ENCODE measurements around the gene PCDHB16. TPM values are rescaled to one million over a fixed set of nuclear protein-coding genes. Genes with fewer than 3 reads are reported as not detected.
"Not testable (repeated sequence)": the region's sequence is repeated elsewhere in the genome, so short reads cannot be mapped to it uniquely, and the experiment has no call there.

Gene PCDHB16
- total and polyA plus RNA-seq, 12 donors = 0.62 to 3.7 (median 1.9) TPM

- 67 to 69% methylated on average over 1 of the region's 1 CpG for WGBS, 2 donors
- intact Hi-C loops (cut with DNase I) = no loop called here
- Histone ChIP-seq H3K4me3 (no peak overlapping the region), H3K9me3 (peaks cover 0 to 74% (median 0%) of the 10 kb centered on the region in 11 donors), H3K27me3 (peaks cover 0 to 73% (median 55%) of the 10 kb centered on the region in 7 donors), H3K27ac (no peak overlapping the region), H3K4me1 (no peaks in the 10 kb centered on the region), H3K36me3 (no peaks in the 10 kb centered on the region)
- no peak for DNase-seq
- no peak for ATAC-seq
- no peak for TF ChIP-seq CTCF (IDR thresholded peaks at IDR 0.05)
Observed at GRCh38 chr5:141175933-141176332, 6.3 kb upstream of the PCDHB16 start.

GRCh38 chr5:141177577-141178191 lies 4.5 kb upstream of the PCDHB16 start, which contains the start of gene PCDHB8:
Gene PCDHB8, plus strand, starts transcription at chr5:141177790. Its CDS starts 245 bp downstream, at chr5:141178035.
- 21 to 23% methylated on average over 12 to 14 of the region's 18 CpGs for WGBS, 2 donors
- peaks cover 0 to 85% (median 7%) of the 10 kb centered on the region in 11 donors for H3K9me3 ChIP-seq

GRCh38 chr5:141179371-141179770 lies 2.8 kb upstream of the PCDHB16 start:
- H3K4me3 ChIP-seq; H3K27ac ChIP-seq; DNase-seq; intact Hi-C loops (cut with DNase I); ATAC-seq; H3K4me1 ChIP-seq; H3K36me3 ChIP-seq: not testable (repeated sequence)
- WGBS, 2 donors = 35 to 37% methylated on average over 28 to 35 of the region's 39 CpGs
- Histone ChIP-seq H3K27me3 (peaks cover 0 to 71% (median 61%) of the 10 kb centered on the region in 7 donors), H3K9me3 (peaks cover 0 to 84% (median 18%) of the 10 kb centered on the region in 11 donors)

More at GRCh38 chr5:141177577-141178191, 4.5 kb upstream of the PCDHB16 start, which contains the start of gene PCDHB8:
- peaks cover 0 to 77% (median 56%) of the 10 kb centered on the region in 7 donors for H3K27me3 ChIP-seq
- H3K27ac ChIP-seq; DNase-seq; intact Hi-C loops (cut with DNase I); H3K4me1 ChIP-seq; H3K36me3 ChIP-seq: not testable (repeated sequence)
- peak within 1 kb of the TSS in 2 of 10 donors; percentile 16 to 41 for H3K4me3 ChIP-seq
- ATAC-seq = peak in 6 of 8 donors; percentile 24 to 85 (median 64)
- TF ChIP-seq CTCF (IDR thresholded peaks at IDR 0.05) = peak in 7 of 9 donors; percentile 8 to 36 (median 16)

- not testable (repeated sequence) for H3K4me1 ChIP-seq, ATAC-seq, DNase-seq, H3K27ac ChIP-seq, H3K4me3 ChIP-seq, H3K36me3 ChIP-seq
- H3K27me3 ChIP-seq = peaks cover 0 to 72% (median 61%) of the 10 kb centered on the region in 7 donors
- 22 to 31% methylated on average over 19 to 22 of the region's 32 CpGs for WGBS, 2 donors
- intact Hi-C loops (cut with DNase I) = loop anchor here in 3 of 10 donors (5.0 to 10.0 kb wide), 2 partner anchors 382 to 385 kb away; no protein-coding TSS in a partner anchor
- H3K9me3 ChIP-seq = peaks cover 0 to 84% (median 18%) of the 10 kb centered on the region in 11 donors
Observed at GRCh38 chr5:141179876-141180275, 2.3 kb upstream of the PCDHB16 start.

GRCh38 chr5:141180313-141180712 lies 1.9 kb upstream of the PCDHB16 start:
- intact Hi-C loops (cut with DNase I) = loop anchor here in 3 of 10 donors (5.0 to 10.0 kb wide), 2 partner anchors 382 to 384 kb away; no protein-coding TSS in a partner anchor
- 41 to 45% methylated on average over 1 of the region's 1 CpG for WGBS, 2 donors
- ATAC-seq = no peak

GRCh38 chr5:141184117-141184855 lies 2.1 kb downstream of the PCDHB16 start:
- not testable (repeated sequence) for ATAC-seq, H3K4me3 ChIP-seq, DNase-seq, H3K27ac ChIP-seq, H3K4me1 ChIP-seq
- H3K36me3 ChIP-seq = peaks cover 0 to 16% (median 0%) of the 10 kb centered on the region in 9 donors
- peaks cover 0 to 92% (median 24%) of the 10 kb centered on the region in 11 donors for H3K9me3 ChIP-seq
- H3K27me3 ChIP-seq = peaks cover 0 to 44% (median 25%) of the 10 kb centered on the region in 7 donors
- intact Hi-C loops (cut with DNase I) = loop anchor here in 3 of 10 donors (5.0 to 10.0 kb wide), 2 partner anchors 378 to 381 kb away; no protein-coding TSS in a partner anchor
- WGBS, 2 donors = 30 to 31% methylated on average over 38 to 52 of the region's 69 CpGs

More at GRCh38 chr5:141180313-141180712, 1.9 kb upstream of the PCDHB16 start:
- no peak for TF ChIP-seq CTCF (IDR thresholded peaks at IDR 0.05)
- DNase-seq = no peak
- no peaks in the 10 kb centered on the region for H3K4me1 ChIP-seq
- peaks cover 0 to 84% (median 18%) of the 10 kb centered on the region in 11 donors for H3K9me3 ChIP-seq
- H3K36me3 ChIP-seq = peaks cover 0 to 12% (median 0%) of the 10 kb centered on the region in 9 donors
- no peak overlapping the region for H3K4me3 ChIP-seq
- H3K27ac ChIP-seq = no peak overlapping the region
- peaks cover 0 to 72% (median 60%) of the 10 kb centered on the region in 7 donors for H3K27me3 ChIP-seq

All from heart right ventricle (tissue), 16 donors.